ENCODE data around the gene SMARCD2.
A peak's percentile ranks its signal among the peaks of the same experiment; 100 is the strongest.
"Not testable (repeated sequence)": the region's sequence is repeated elsewhere in the genome, so short reads cannot be mapped to it uniquely, and the experiment has no call there.

Gene SMARCD2

DNA sequence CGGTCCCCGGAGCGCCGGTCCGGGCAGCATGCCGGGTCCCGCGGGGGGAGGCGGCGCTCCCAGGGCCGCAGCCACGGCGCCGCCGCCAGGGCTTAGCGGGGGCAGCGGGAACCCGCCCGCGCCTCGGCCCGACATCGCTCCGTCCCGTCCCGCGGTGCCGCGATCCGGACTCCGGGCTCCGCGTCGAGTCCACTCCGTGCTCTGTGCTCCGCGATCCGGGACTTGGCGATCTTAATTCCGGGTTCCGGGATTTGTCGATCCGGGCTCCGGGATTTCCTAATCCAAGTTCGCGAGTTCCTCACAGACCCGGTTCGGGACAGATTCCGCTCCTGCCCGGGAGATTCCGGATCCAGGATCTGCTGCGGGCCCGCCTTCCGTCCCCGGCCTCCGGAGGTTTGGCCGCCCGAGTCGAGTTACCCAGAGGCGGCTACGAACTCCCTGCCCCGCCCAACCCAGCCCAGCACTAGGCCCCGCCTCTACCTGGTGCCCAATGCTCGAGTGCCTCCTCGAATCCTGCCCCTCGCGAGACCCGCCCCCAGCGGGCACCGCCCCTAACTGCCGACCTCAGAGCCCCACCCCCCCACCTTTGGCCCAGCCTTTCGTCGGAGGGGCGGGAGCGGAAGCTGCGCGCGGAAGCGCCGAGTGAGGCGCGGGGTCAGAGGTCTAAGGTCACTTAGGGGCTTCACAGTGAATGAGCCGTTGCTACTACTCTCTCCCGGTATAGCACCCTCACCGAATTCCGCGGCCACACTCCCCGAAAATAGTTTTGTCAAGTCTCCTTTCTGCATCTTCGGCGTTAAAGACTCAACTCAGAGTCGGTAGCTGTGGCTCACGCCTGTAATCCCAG lies at the start of gene SMARCD2:
TSS of gene SMARCD2 (minus strand) at position 146 of the 847 bp plus-strand sequence. CDS start at position 135, 11 bp downstream.
- DNase-seq = peak; percentile 94 to 98

DNA sequence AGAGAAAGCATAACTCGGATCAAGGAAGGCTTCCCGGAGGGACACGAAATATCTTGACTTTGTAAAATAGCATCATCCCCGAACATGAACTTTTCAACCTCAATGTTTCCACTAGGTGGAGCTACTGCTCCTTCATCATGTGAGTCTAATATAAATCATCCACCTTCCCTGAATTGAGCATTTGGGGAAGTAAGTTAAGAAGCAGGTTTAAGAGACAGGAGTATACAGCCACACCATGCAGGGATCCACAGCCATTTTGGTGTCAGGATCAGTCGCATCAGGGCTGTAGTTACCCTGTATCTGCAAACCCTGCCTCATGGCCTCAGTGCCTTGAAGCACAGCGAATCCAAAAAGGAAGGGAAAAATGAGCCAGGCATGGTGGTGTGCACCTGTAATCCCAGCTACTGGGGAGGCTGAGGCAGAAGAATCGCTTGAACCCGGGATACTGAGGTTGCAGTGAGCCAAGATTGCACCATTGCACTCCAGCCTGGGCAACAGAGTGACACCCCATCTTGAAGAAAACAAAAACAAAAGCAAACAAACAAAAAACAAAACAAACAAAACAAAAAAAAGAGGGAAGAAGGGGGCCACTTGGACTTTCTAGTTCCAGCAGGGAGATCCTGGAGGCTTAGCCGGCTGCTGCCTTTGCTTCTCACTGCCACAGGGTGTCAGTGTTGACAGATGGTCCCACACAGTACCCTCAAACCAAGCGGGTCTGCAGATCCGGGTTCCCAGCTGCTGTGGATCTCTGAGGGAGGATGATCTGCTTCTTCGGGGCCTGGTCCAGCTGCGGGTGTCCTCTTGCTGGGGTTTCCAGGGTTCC lies 46.8 kb upstream of the SMARCD2 start:
- peak in 1 of 2 experiments; percentile 40 for DNase-seq

DNA sequence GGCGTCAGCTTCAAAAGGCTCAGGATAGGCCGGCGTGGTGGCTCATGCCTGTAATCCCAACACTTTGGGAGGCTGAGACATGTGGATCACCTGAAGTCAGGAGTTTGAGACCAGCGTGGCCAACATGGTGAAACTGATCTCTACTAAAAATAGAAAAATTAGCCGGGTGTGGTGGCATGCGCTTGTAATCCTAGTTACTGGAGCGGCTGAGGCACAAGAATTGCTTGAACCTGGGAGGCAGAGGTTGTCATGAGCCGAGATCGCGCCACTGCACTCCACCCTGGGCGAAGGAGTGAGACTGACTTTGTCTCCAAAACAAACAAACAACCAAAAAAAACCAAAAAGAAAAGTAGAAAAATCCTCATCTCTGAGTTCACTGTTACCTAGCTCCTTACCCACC lies 42.6 kb upstream of the SMARCD2 start:
- DNase-seq = not testable (repeated sequence)

DNA sequence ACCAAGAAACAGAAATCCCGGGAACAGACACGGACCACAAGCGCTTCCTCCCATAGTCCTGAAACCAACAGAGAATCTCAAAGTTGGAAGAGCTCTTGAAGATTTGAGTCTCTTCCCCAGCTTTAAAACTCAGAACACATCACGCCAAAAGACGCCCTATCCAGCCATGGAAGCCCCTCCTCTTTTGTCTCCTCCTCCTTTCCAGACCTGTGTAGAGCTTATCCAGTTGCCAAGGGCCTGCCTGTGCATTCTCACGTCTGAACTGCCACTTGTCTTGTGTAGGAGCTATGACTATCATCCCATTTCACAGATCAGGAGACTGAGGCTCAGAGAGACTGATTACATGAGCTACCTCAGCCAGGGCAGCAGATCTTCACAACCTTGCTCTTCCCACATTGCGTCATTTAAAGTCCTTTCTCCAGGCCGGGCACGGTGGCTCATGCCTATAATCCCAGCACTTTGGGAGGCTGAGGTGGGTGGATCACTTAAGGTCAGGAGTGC lies 40.2 kb upstream of the SMARCD2 start:
- DNase-seq = not testable (repeated sequence)

DNA sequence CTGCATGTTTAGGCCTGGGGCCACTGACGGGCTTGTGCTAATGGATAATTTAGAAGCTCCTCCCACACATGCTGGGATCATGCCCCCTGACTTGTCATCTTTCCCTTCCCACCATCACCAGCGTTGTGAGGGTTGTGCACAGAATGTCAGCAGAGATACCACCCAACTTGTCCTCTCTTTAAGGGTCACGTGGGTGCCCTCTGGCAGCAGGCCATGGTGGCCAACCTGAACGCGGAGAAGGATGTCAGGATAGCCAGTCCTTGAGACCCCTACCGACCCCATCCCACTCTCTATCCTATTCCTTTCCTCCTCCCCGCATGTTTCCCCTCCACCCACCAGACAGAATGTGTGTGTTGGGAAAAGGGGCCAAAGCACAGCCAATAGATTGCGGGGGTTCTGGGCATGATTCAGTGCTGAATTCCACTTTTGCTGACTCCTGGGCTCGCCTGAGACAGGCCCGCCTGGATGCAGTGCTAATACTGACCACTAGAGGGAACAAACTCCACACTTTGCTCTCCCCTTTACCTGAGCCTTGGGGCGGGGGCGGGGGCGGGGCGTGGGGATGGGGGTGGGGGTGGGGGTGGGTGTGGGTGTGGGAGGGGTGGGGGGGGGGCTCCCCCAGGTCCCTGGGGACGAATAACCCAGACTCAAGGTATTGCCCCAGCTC lies 39.6 kb upstream of the SMARCD2 start, which contains the start of gene GH2:
TSS of gene GH2 (minus strand) at position 10 of the 667 bp plus-strand sequence. CDS start 143 bp downstream, outside the sequence.
- no peak for DNase-seq

DNA sequence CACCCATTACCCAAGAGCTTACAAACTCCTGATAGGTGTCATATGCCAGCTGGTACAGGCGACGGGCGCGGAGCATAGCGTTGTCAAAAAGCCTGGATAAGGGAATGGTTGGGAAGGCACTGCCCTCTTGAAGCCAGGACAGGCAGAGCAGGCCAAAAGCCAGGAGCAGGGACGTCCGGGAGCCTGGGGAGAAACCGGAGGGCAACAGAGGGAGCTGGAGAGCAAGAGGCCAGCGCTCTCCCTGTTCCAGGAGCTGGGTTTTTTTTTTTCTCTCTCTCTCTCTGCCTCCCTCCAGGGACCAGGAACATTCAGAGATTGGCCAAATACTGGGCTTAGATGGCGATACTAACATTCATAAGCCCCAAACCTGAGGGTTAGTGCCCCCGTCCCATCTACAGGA lies 38.9 kb upstream of the SMARCD2 start:
- DNase-seq = not testable (repeated sequence)

DNA sequence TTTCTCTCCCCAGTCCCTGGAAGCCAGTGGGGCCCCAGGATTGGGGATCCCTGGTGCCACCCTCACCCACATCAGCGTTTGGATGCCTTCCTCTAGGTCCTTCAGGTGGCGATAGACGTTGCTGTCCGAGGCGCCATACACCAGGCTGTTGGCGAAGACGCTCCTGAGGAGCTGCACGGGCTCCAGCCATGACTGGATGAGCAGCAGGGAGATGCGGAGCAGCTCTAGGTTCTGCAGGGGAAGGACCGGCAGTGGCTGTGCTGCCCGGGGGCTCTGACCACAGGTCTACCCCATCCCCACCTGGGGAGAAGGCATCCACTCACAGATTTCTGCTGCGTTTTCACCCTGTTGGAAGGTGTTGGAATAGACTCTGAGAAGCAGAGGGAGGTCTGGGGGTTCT lies 38.2 kb upstream of the SMARCD2 start:
- no peak for DNase-seq

DNA sequence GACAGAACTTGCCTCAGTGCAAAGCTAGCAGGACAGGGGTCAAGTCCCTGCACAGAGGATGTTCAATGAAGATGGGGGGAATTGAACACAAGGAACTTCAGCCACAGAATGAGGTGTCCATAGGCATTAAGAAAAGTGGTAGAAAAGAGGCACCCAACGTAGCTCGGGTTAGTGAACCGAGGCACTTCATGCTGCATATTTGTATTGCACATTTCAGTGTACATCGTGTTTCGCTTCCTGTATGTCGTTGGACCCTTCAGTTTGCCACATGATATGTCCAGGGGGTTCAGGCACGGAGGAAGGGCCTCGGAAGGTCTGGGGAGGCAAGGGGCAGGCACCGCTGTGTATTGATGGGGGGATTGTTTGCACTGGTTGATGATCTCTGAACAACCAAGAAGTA lies 35.9 kb upstream of the SMARCD2 start:
- DNase-seq = not testable (repeated sequence)

DNA sequence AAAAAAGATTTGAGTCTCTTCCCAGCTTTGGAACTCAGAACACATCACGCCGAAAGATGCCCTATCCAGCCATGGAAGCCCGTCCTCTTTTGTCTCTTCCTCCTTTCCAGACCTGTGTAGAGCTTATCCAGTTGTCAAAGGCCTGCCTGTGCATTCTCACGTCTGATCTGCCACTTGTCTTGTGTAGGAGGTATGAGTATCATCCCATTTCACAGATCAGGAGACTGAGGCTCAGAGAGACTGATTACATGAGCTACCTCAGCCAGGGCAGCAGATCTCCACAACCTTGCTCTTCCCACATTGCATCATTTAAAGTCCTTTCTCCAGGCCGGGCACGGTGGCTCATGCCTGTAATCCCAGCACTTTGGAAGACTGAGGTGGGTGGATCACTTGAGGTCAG lies 32.2 kb upstream of the SMARCD2 start:
- not testable (repeated sequence) for DNase-seq

DNA sequence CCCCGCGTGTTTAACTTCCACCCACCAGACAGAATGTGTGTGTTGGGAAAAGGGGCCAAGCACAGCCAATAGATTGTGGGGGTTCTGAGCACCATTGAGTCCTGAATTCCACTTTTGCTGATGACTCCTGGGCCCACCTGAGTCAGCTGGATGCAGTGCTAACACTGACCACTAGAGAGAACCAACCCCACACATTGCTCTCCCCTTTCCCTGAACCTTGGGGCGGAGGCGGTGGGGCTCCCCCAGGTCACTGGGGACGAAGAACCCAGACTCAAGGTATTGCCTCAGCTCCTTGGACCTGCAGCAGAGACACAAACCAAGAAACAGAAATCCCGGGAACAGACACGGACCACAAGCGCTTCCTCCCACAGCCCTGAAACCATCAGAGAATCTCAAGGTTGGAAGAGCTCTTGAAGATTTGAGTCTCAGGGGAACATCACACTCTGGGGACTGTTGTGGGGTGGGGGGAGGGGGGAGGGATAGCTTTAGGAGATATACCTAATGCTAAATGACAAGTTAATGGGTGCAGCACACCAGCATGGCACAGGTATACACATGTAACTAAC lies 31.7 kb upstream of the SMARCD2 start:
- not testable (repeated sequence) for DNase-seq

DNA sequence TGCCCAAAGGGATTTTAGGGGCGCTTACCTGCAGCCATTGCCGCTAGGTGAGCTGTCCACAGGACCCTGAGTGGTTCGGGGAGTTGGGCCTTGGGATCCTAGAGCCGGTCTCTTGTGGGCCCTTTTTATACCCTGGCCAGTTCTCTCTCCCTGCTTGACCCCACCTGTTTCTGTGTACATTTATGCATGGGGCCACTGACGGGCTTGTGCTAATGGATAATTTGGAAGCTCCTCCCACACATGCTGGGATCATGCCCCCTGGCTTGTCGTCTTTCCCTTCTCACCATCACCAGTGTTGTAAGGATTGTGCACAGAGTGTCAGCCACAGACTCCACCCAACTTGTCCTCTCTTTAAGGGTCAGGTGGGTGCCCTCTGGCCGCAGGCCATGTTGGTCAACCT lies 31.1 kb upstream of the SMARCD2 start, which contains the start of gene CSH2:
TSS of gene CSH2 (minus strand) at position 101 of the 400 bp plus-strand sequence. CDS start at position 38, 63 bp downstream.
- not testable (repeated sequence) for DNase-seq

DNA sequence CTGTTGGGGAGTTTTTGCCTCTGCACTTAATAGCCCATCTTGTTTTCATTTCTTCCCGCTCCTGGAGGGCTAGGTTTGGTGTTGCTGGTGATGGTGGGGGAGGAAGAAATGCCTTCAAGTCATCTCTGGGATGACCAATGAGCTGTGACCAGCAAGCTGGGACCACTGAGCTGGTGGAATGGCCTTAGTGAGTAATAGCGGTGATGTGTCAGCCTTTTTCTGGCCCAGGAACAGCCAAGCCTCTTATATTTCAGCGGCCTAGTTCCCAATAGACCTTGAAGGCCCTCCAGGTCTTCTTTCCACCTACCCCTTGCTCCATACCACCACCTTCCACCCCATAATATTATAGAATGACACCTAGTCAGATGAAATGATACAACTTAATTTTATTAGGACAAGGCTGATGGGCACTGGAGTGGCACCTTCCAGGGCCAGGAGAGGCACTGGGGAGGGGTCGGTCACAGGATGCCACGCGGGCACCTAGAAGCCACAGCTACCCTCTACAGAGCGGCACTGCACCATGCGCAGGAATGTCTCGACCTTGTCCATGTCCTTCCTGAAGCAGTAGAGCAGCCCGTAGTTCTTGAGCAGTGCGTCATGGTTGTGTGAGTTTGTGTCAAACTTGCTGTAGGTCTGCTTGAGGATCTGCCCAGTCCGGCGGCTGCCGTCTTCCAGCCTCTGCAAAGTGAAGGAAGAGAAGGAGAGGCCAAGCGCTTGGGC lies 29.3 kb upstream of the SMARCD2 start:
- not testable (repeated sequence) for DNase-seq

DNA sequence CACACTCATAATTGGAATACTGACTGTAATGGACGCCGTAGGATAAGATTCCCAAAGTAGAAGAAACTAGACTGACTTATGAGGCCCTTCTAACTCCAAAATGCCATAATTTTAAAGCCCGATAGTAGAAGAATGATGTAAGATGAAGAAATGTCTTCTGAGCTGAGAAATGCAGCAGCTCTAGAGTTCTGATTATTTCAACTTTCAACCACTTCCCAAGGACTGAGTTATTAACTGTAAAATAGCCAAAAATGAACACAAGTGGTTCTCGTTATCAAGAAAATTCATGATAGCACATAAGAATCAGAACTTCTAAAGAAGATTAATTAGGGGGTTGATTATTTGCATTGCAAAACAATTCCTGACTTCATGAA lies 27.8 kb upstream of the SMARCD2 start:
- DNase-seq = not testable (repeated sequence)

DNA sequence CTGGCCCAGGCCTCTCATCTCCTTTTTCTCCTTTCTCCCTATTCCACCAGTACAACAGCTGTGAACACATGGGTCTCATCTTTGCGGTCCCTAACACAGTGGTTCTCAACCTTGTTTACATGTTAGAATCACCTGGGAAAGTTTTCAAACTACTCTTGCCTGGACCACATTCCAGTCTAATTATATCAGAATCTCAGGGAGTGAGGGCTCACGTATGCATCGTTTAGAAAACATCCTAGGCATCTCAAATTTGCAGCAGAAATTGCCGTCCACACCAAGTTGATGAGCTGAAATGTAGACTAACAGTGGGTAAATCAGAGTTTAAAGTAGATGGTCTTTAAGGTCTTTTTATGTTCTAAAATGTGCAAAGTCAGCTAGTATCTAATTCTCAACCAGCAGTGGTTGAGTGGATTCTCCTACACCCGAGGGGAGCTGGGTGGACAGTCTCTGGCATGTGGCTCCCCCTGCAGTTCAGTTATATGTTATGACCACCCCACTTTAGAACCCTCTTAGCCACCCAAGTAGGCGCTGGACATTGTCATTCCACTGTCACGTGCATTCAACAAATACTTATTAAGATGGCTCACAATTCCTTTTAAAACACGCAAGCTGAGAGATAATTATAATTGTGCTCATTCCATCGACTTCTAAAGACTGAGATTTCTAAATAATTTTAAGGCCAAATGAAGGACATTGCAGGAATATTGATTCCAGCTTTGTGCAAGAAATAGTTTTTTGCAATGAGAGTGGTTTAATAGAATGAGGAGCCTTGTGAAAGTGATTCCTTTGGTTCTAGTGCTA lies 27.2 kb upstream of the SMARCD2 start:
- not testable (repeated sequence) for DNase-seq

DNA sequence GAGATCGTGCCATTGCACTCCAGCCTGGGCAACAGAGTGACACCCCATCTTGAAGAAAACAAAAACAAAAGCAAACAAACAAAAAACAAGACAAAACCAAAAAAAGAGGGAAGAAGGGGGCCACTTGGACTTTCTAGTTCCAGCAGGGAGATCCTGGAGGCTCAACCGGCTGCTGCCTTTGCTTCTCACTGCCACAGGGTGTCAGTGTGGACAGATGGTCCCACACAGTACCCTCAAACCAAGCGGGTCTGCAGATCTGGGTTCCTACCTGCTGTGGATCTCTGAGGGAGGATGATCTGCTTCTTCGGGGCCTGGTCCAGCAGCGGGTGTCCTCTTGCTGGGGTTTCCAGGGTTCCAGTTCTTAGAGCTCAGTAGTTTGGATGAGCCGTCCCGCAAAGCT lies 24.1 kb upstream of the SMARCD2 start:
- DNase-seq = not testable (repeated sequence)

DNA sequence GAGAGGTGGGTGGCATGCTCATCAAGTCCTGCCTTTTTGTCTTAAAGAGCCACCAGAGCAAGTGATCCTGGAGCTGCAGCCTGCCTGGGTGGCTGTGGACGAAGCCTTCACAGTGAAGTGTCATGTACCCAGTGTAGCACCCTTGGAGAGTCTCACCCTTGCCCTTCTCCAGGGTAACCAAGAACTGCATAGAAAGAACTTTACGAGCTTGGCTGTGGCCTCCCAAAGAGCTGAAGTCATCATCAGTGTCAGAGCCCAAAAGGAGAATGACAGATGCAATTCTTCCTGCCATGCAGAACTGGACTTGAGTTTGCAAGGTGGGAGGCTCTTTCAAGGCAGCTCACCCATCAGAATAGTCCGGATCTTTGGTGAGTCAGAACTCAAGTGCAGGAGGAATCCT lies 16.8 kb upstream of the SMARCD2 start:
- no peak for DNase-seq

DNA sequence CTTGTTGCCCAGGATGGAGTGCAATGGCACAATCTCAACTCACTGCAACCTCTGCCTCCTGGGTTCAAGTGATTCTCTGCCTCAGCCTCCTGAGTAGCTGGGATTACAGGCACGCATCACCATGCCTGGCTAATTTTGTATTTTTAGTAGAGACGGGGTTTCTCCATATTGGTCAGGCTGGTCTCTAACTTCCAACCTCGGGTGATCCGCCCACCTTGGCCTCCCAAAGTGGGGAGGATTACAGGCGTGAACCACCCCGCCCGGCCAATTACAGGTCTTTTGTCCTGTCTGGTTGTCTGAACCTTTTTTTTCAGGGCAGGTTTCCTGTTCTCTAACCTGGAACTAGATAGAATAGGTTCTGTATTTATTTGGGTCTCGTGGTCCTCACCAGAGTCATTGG lies 13.9 kb upstream of the SMARCD2 start:
- not testable (repeated sequence) for DNase-seq

DNA sequence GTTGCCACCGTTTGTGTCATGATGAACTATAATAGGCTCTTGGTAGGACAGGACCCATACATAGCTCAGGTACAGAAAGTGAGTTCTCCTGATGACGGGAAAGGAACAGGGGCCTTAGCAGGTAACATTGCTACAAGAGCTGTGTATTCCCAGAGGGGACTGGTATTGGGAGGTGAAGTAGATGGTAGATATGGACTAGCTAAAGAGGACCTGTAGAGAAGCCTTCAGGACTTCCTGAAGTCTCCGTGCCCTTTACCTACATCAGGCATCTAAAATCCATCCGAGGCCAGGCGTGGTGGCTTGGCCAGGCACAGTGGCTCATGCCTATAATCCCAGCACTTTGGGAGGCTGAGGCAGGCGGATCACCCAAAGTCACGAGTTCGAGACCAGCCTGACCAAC lies 12.7 kb upstream of the SMARCD2 start:
- DNase-seq = no peak

DNA sequence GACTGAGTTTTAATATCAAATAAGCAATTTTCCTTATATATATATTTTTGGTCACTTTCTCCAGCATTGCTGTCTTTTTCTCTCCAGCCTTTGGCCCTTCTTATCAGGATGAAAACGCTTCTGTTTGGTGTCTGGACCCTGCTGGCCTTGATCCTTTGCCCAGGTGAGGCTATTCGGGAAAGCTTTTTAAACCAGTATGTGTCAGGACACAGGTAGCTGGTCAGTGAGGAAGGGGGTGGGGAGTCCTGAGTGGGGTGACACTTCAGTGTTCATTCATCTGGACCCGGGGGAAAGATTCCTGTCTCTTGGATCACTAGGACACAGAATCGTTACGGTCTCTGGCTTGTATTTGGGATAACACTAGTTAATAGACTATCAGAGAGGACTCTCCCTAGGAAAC lies 12.2 kb upstream of the SMARCD2 start:
- DNase-seq = no peak

DNA sequence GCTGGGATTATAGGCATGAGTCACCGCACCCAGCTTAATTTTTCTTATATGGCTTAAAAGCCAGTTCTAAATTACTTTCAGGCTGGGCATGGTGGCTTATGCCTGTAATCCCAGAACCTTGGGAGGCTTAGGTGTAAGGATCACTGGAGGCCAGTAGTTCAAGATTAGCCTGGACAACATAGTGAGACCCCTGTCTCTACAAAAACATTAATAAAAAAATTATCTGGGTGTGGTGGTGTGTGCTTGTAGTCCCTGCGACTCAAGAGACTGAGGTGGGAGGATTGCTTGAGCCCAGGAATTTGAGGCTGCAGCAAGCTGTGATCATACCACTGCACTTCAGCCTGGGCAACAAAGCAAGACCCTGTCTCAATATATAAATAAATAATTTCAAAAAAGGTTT lies 10.8 kb upstream of the SMARCD2 start:
- DNase-seq = no peak

DNA sequence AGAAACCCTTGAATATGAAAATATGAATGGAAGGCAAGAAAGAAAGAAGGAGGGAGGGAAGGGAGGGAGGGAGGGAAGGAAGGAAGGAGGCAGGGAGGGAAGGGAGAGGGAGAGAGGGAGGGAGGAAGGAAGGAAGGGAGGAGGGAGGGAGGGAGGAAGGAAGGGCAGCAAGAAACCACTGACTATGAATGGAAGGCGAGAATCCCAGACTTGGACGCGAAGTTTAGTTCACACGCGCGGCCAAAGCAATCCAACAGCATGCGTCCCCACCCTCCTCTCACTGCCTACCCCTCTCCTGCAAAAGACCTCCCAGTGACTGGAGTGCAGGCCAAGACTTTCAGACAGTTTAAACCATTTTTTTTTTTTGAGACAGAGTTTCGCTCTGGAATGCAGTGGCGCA lies 7.9 kb upstream of the SMARCD2 start:
- DNase-seq = no peak

Data from NCI-H446 (cell line).